HEK293 (cell line): ENCODE data around the gene CELA2A.

Source experiments
- CTCF ChIA-PET: fragments of 350-600 bp; formaldehyde crosslinking; extraction: SDS; loops from one replicate; lab custom pipeline; 2021; ENCODE audit warnings: antibody characterized with exemption; lab: Yijun Ruan, JAX
- POLR2A ChIA-PET: fragments of 300-600 bp; formaldehyde crosslinking; extraction: SDS; loops from one replicate; lab custom pipeline; 2020; ENCODE audit warnings: antibody characterized with exemption, inconsistent platforms; lab: Yijun Ruan, JAX
- H3K27ac ChIP-seq: fragments of 200-500 bp; sonication (Bioruptor generic); 2 replicates; pipeline ENCODE4 v1.5.1; 2014; ENCODE audit warnings: low read depth, low read length, control low read depth, inconsistent platforms; ENCODE audit errors: extremely low read depth
- H3K36me3 ChIP-seq, 2 experiments: fragments of 200-500 bp in 1 of 2; sonication (Bioruptor generic) in 1 of 2; 1 replicate in 1 of 2; 2 replicates in 1 of 2; pipeline ENCODE4 v1.5.1; 2014 to 2017; ENCODE audit warnings: inconsistent platforms in 2 of 2, low read length in 2 of 2; ENCODE audit not compliant: control insufficient read depth in 2 of 2, insufficient read depth in 1 of 2
- H3K4me1 ChIP-seq: fragments of 200-500 bp; sonication (Bioruptor generic); 2 replicates; pipeline ENCODE4 v1.5.1; 2014; ENCODE audit warnings: mild to moderate bottlenecking, low read length, inconsistent platforms; ENCODE audit not compliant: control insufficient read depth, insufficient read depth
- H3K4me3 ChIP-seq: 2 replicates; pipeline ENCODE4 v1.5.1; 2011; ENCODE audit warnings: low read depth, mild to moderate bottlenecking, control low read depth, low read length, moderate library complexity
- H3K9me3 ChIP-seq: fragments of 200-500 bp; sonication (Bioruptor generic); 2 replicates; pipeline ENCODE4 v1.5.1; 2014; ENCODE audit warnings: low read depth, low read length, inconsistent platforms; ENCODE audit not compliant: control insufficient read depth, insufficient read depth
- GLI2 ChIP-seq: fragments of 450-650 bp; formaldehyde crosslinking; IDR thresholded peaks from 2 replicates; pipeline ENCODE4; 2017; ENCODE audit warnings: missing biosample characterization, missing genetic modification characterization, low read depth, borderline replicate concordance
- GLIS2 ChIP-seq: fragments of 450-650 bp; formaldehyde crosslinking; IDR thresholded peaks from 2 replicates; pipeline ENCODE4 v1.5.1; 2016; ENCODE audit warnings: missing biosample characterization, missing genetic modification characterization
- HOXA7 ChIP-seq: sonication (generic); formaldehyde crosslinking; IDR thresholded peaks from 2 replicates; pipeline ENCODE4 v1.8.1; 2022; ENCODE audit warnings: missing genetic modification reagents, borderline replicate concordance
- MEIS1 ChIP-seq: sonication (generic); formaldehyde crosslinking; IDR thresholded peaks from 2 replicates; pipeline ENCODE4 v1.8.1; 2022; ENCODE audit warnings: missing genetic modification reagents, mild to moderate bottlenecking, borderline replicate concordance
- SALL2 ChIP-seq: fragments of 450-650 bp; formaldehyde crosslinking; IDR thresholded peaks from 2 replicates; pipeline ENCODE4 v1.5.0; 2017; ENCODE audit warnings: missing biosample characterization, mild to moderate bottlenecking, missing genetic modification characterization, borderline replicate concordance
- ZNF140 ChIP-seq: fragments of 450-650 bp; formaldehyde crosslinking; IDR thresholded peaks from 2 replicates; pipeline ENCODE4 v1.5.1; 2016; ENCODE audit warnings: missing biosample characterization, missing genetic modification characterization
- ZNF175 ChIP-seq: fragments of 450-650 bp; formaldehyde crosslinking; IDR thresholded peaks from 2 replicates; pipeline ENCODE4 v1.5.1; 2016; ENCODE audit warnings: missing biosample characterization, missing genetic modification characterization
- ZNF292 ChIP-seq: fragments of 450-650 bp; formaldehyde crosslinking; IDR thresholded peaks from 2 replicates; pipeline ENCODE4 v1.5.1; 2016; ENCODE audit warnings: low read depth, missing biosample characterization, missing genetic modification characterization, borderline replicate concordance
- ZNF518A ChIP-seq: fragments of 450-650 bp; formaldehyde crosslinking; conservative IDR thresholded peaks from 2 replicates; pipeline ENCODE4 v1.5.1; 2016; ENCODE audit warnings: low read depth, missing biosample characterization, missing genetic modification characterization
- ZNF549 ChIP-seq: fragments of 450-650 bp; IDR thresholded peaks from 2 replicates; pipeline ENCODE4 v1.5.1; 2018; ENCODE audit warnings: missing biosample characterization, missing genetic modification characterization, mild to moderate bottlenecking, inconsistent platforms, moderate library complexity
- ZNF555 ChIP-seq: fragments of 450-650 bp; formaldehyde crosslinking; conservative IDR thresholded peaks from 2 replicates; pipeline ENCODE4 v1.5.1; 2017; ENCODE audit warnings: missing biosample characterization, mild to moderate bottlenecking, missing genetic modification characterization, inconsistent platforms
- ZNF621 ChIP-seq: fragments of 450-650 bp; formaldehyde crosslinking; IDR thresholded peaks from 2 replicates; pipeline ENCODE4 v1.5.1; 2017; ENCODE audit warnings: missing biosample characterization, missing genetic modification characterization
- ZNF623 ChIP-seq: fragments of 450-650 bp; formaldehyde crosslinking; IDR thresholded peaks from 2 replicates; pipeline ENCODE4 v1.5.1; 2016; ENCODE audit warnings: missing biosample characterization, missing genetic modification characterization
- ZNF704 ChIP-seq: fragments of 450-650 bp; formaldehyde crosslinking; IDR thresholded peaks from 2 replicates; pipeline ENCODE4 v1.5.1; 2016; ENCODE audit warnings: missing biosample characterization, missing genetic modification characterization
- ZNF707 ChIP-seq: fragments of 450-650 bp; formaldehyde crosslinking; IDR thresholded peaks from 2 replicates; pipeline ENCODE4 v1.5.1; 2016; ENCODE audit warnings: missing biosample characterization, missing genetic modification characterization
- TF ChIP-seq, protein P1 (sequence below): fragments of 450-650 bp; formaldehyde crosslinking; optimal IDR thresholded peaks from 2 replicates; pipeline ENCODE3; 2016; ENCODE audit warnings: missing biosample characterization, mild to moderate bottlenecking, missing genetic modification characterization
- TF ChIP-seq, protein P2 (sequence below): fragments of 450-650 bp; formaldehyde crosslinking; IDR thresholded peaks from 2 replicates; pipeline ENCODE4 v1.5.1; 2016; ENCODE audit warnings: missing biosample characterization, missing genetic modification characterization
- TF ChIP-seq, protein P3 (sequence below): fragments of 450-650 bp; IDR thresholded peaks from 2 replicates; pipeline ENCODE4 v1.5.1; 2018; ENCODE audit warnings: missing biosample characterization, mild to moderate bottlenecking, missing genetic modification characterization
- TF ChIP-seq, protein P4 (sequence below): fragments of 450-650 bp; formaldehyde crosslinking; IDR thresholded peaks from 2 replicates; pipeline ENCODE4 v1.5.1; 2016; ENCODE audit warnings: missing biosample characterization, missing genetic modification characterization
- TF ChIP-seq, protein P5 (sequence below): fragments of 450-650 bp; formaldehyde crosslinking; IDR thresholded peaks from 2 replicates; pipeline ENCODE4 v1.5.1; 2016; ENCODE audit warnings: missing biosample characterization, missing genetic modification characterization

CELA2A gene

GRCh38 chr1:15488371-15488770, 31.8 kb downstream of the CELA2A start:
- Histone ChIP-seq H3K4me1 (no peaks in the 10 kb centered on the region), H3K27ac (no peak overlapping the region), H3K36me3 (peaks cover 0 to 19% of the 10 kb centered on the region in 2 experiments; a peak in 1 of 3 replicates), H3K4me3 (no peak overlapping the region), H3K9me3 (no peaks in the 10 kb centered on the region)
- POLR2A ChIA-PET: no interaction called here
- TF ChIP-seq, protein P1, sequence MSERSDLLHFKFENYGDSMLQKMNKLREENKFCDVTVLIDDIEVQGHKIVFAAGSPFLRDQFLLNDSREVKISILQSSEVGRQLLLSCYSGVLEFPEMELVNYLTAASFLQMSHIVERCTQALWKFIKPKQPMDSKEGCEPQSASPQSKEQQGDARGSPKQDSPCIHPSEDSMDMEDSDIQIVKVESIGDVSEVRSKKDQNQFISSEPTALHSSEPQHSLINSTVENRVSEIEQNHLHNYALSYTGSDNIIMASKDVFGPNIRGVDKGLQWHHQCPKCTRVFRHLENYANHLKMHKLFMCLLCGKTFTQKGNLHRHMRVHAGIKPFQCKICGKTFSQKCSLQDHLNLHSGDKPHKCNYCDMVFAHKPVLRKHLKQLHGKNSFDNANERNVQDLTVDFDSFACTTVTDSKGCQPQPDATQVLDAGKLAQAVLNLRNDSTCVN (tag by site-specific recombination): no peak
- no peak for TF ChIP-seq HOXA7
- no peak for TF ChIP-seq SALL2
- TF ChIP-seq ZNF549 (tag by site-specific recombination): no peak
- TF ChIP-seq, protein P2, sequence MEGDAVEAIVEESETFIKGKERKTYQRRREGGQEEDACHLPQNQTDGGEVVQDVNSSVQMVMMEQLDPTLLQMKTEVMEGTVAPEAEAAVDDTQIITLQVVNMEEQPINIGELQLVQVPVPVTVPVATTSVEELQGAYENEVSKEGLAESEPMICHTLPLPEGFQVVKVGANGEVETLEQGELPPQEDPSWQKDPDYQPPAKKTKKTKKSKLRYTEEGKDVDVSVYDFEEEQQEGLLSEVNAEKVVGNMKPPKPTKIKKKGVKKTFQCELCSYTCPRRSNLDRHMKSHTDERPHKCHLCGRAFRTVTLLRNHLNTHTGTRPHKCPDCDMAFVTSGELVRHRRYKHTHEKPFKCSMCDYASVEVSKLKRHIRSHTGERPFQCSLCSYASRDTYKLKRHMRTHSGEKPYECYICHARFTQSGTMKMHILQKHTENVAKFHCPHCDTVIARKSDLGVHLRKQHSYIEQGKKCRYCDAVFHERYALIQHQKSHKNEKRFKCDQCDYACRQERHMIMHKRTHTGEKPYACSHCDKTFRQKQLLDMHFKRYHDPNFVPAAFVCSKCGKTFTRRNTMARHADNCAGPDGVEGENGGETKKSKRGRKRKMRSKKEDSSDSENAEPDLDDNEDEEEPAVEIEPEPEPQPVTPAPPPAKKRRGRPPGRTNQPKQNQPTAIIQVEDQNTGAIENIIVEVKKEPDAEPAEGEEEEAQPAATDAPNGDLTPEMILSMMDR: no peak
- TF ChIP-seq ZNF555 (tag by site-specific recombination): no peak
- TF ChIP-seq, protein P3, sequence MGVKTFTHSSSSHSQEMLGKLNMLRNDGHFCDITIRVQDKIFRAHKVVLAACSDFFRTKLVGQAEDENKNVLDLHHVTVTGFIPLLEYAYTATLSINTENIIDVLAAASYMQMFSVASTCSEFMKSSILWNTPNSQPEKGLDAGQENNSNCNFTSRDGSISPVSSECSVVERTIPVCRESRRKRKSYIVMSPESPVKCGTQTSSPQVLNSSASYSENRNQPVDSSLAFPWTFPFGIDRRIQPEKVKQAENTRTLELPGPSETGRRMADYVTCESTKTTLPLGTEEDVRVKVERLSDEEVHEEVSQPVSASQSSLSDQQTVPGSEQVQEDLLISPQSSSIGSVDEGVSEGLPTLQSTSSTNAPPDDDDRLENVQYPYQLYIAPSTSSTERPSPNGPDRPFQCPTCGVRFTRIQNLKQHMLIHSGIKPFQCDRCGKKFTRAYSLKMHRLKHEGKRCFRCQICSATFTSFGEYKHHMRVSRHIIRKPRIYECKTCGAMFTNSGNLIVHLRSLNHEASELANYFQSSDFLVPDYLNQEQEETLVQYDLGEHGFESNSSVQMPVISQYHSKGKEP (tag by site-specific recombination): no peak
- CTCF ChIA-PET: interaction anchor here (0.9 kb wide), 1 partner anchor 41 kb away, joined by 6 read pairs; no protein-coding TSS in a partner anchor

DNA sequence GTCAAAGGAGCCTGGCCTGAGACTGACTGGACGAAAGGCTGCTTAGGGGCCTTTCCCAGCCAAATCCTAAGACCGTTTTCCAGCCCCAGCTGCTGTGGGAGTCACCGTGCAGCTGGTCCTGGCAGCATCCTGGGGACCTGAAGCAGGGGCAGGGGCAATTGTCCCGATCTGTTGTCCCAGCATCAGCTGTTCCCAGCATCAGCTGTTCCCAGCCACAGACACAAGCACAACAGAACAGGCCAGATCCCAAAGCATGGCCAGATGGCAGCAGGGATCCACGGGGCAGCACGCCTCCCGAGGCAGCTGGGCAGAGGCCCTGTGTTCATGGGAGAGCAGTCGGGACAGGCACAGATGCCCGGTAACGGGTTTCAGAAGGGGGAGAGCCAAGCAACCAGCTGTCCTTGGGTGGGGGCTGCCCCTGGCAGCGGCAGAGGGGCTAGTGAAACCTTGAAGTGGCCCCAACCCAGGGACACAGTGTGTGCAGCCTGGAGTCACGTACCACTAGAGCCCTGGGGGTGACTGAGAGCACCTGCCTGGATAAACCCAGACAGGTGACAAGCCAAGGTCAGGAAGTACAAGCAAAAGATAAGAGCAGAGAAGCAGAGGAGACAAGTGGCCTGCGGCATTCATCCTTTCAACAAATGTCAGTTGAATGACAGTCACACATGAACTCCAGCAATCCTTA, 32.7 kb downstream of the CELA2A start:
- CTCF ChIA-PET: no interaction called here
- H3K4me1 ChIP-seq: no peaks in the 10 kb centered on the region
- TF ChIP-seq ZNF707 (tag by site-specific recombination) (no peak), ZNF140 (tag by site-specific recombination) (no peak), MEIS1 (CRISPR knock-in tag) (no peak), ZNF623 (tag by site-specific recombination) (no peak), ZNF621 (tag by site-specific recombination) (no peak), ZNF704 (tag by site-specific recombination) (no peak), ZNF518A (tag by site-specific recombination) (no peak), GLIS2 (tag by site-specific recombination) (no peak), GLI2 (tag by site-specific recombination) (no peak), ZNF175 (no peak), ZNF292 (no peak)
- TF ChIP-seq, protein P4, sequence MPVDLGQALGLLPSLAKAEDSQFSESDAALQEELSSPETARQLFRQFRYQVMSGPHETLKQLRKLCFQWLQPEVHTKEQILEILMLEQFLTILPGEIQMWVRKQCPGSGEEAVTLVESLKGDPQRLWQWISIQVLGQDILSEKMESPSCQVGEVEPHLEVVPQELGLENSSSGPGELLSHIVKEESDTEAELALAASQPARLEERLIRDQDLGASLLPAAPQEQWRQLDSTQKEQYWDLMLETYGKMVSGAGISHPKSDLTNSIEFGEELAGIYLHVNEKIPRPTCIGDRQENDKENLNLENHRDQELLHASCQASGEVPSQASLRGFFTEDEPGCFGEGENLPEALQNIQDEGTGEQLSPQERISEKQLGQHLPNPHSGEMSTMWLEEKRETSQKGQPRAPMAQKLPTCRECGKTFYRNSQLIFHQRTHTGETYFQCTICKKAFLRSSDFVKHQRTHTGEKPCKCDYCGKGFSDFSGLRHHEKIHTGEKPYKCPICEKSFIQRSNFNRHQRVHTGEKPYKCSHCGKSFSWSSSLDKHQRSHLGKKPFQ (tag by site-specific recombination): no peak
- TF ChIP-seq, protein P5, sequence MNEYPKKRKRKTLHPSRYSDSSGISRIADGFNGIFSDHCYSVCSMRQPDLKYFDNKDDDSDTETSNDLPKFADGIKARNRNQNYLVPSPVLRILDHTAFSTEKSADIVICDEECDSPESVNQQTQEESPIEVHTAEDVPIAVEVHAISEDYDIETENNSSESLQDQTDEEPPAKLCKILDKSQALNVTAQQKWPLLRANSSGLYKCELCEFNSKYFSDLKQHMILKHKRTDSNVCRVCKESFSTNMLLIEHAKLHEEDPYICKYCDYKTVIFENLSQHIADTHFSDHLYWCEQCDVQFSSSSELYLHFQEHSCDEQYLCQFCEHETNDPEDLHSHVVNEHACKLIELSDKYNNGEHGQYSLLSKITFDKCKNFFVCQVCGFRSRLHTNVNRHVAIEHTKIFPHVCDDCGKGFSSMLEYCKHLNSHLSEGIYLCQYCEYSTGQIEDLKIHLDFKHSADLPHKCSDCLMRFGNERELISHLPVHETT (tag by site-specific recombination): no peak

More for the DNA sequence above, 32.7 kb downstream of the CELA2A start:
- H3K27ac ChIP-seq: no peak overlapping the region
- POLR2A ChIA-PET: no interaction called here
- H3K4me3 ChIP-seq: no peak overlapping the region
- peaks cover 0 to 27% of the 10 kb centered on the region in 2 experiments; a peak in 1 of 3 replicates for H3K36me3 ChIP-seq
- H3K9me3 ChIP-seq: no peaks in the 10 kb centered on the region
